ENCODE data around the gene RIMBP2. TPM values are rescaled to one million over a fixed set of nuclear protein-coding genes. Genes with fewer than 3 reads are reported as not detected.

The RIMBP2 gene
- total RNA-seq, 2 donors from 2014 or later, result 5.6 to 6.0 TPM

DNA sequence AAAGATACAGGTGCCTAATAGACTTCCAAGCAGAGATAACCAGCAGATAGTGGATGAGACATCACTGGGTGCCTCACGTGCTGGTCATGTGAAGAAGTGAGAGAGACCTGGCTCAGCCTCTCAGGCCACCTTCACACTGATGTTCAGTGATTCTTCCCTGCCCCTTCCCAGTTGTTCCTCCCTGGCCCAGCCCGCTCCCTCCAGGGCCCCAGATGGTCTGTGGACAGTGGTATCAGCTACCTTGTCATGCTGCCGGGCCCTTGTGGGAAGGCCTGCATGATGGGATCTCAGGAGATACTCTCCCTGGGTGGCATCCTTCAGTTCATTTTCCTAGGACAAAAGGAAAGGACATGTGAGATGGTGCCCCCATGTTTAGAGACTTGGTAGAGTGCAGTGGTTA lies 198.5 kb downstream of the RIMBP2 start:
- no peak for DNase-seq
- ATAC-seq, result no peak
- intact Hi-C loops (cut with DNase I, micrococcal nuclease), result no loop called here

DNA sequence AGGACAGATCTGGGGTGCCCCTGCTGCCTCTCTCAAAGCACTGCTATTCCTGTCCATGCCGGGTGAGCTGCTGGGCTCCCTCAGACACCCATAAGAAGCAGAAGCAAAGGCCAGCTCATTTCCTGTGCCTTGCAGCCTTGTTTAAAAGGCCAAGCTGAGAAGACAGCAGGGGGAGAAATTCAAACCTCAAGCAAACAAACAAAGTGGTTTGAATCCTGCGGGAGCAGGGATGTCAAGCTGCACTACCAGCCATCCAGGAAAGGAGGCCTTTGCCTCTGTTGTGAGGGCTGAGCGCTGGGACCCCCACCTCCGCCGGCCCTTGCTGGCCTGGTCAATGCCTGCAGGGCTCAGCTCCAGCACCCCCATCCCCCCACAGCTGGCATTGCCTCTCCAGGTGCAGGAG lies 201.9 kb downstream of the RIMBP2 start:
- DNase-seq (no peak), ATAC-seq (no peak)
- intact Hi-C loops (cut with DNase I, micrococcal nuclease), result no loop called here

DNA sequence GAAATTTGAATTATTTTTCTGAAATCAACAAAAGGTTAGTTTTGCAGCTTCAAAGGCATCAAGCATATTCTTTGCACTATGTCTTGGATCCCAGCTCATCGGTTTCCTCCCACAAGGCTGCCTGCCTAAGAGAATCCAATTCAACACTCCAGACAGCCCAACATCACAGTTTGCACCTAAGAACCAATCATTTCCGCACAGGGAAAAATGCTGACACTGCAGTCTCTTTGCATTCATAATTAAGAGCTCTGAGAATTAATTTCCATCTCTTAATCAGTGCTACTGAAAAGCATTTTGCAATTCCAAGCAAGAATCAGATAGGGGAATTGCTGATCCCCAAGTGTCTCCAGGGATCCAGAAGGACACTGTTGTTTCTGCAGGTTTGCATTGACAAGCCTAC lies 202.5 kb downstream of the RIMBP2 start:
- intact Hi-C loops (cut with DNase I, micrococcal nuclease), result no loop called here
- DNase-seq (no peak), ATAC-seq (no peak)

DNA sequence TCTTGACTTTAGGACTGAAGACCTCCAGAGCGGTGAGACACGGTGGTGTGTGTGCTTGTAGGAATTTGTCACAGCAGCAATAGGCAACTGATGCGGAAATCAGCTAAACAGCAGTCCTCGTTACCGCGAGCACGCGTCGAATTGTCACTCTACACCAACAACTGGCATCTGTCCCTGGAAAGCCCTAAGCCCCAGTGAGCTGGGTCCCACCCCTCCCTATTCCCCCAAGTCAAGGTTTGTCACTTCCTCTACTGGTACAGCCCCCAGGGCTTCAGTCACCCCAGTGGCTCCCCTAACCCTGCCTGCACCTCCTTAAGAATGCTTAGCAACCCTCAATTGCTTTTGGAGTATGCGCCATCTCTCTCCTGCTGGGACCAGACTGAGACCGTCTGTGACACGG lies 204.8 kb downstream of the RIMBP2 start:
- no peak for ATAC-seq
- DNase-seq, result no peak
- intact Hi-C loops (cut with DNase I, micrococcal nuclease), result no loop called here

DNA sequence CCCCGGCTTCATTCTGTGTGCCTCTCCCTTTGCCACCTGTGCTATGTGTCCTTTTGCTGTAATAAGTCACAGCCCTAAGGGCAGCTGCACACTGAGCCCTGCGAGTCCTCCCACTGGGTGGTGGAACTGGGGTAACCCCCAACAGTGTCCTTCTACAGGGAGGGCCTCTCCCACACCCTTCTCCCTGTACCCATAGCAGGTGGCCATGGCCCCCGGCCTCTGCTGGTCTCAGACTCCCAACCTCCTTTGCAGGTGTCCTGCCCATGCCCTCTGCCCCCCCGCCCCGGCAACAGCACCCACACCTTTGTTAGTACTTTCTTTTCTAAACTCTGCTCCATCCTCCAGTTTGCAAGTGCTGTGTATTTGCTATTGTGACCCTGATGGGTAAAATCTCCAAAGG lies 206.6 kb downstream of the RIMBP2 start:
- intact Hi-C loops (cut with DNase I, micrococcal nuclease), result no loop called here
- DNase-seq (no peak), ATAC-seq (no peak)

DNA sequence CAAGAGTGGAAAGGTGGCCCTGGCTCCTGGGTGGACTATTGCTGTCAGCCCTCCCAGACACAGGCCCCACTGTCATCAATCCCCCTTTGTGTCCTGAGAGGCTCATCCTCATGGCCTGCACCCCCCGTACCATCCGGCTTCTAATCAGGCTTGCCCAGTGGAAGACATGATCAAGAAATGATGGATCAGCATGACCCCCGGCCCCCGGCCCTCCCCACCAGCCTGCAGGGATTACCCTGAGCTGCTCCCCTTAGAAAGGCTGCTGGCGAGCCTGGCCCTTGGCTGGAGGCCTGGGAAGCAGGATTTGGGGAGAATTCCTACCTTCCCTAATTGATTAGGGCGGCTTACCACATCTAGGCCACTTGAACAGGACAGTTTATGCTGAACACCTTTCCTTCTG lies 207.3 kb downstream of the RIMBP2 start:
- ATAC-seq (no peak), DNase-seq (no peak)
- intact Hi-C loops (cut with DNase I, micrococcal nuclease), result no loop called here

DNA sequence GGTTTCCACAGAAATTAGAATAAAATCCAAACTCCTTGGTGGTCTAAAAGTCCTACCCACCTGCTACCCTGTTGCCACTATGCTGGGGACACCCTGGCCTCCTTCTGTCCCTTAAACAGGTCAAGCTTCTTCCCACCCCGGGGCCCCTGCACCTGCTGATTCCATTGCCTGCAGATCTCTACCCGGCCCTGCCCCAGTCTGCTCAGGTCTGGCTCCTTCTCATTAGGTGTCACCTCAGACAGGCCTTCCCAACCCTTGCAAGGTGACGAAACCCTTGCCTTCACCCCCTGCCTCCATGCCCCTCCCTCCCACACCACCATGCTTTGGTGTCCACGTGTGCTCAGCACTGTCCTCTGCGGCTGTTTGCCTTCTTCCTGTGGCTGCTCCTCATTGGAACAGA lies 207.8 kb downstream of the RIMBP2 start:
- DNase-seq (no peak), ATAC-seq (no peak)
- intact Hi-C loops (cut with DNase I, micrococcal nuclease), result no loop called here

DNA sequence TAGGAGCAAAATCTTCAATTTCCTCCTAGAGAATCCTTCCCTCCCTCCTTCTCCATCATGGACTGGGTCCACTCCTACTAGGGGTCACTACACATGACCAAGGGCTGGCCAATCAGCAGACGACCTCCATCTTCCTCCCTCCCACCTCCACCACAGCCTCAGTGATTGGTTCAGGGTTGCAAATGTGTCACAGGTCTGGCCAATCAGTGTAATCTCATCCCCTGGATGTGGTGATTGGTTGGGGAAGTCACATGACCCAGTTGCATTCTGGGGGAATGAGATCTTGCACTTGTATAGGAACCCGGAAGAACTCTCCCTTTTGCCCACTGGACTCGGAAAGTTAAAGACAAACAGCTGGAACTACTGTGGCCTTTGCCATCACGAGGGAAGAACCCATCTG lies 209.3 kb downstream of the RIMBP2 start:
- intact Hi-C loops (cut with DNase I, micrococcal nuclease), result no loop called here
- no peak for DNase-seq
- no peak for ATAC-seq

DNA sequence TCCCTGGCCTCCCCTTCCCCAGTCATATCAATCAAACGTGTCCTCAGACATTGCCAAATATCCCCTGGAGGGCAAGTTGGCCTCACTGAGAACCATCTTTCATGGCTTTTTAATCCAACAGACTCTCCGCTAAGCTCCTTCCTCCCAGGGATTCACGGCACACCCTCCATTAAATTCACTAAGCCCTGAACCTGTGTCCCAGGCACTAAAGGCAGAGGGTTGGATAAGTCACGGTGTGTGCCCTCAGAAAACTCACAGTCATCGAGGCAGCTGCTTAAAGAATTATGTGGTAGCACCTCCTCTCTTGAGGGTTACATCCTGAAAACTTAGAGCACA lies 211.3 kb downstream of the RIMBP2 start:
- ATAC-seq, result no peak
- intact Hi-C loops (cut with DNase I, micrococcal nuclease), result no loop called here
- DNase-seq, result no peak

DNA sequence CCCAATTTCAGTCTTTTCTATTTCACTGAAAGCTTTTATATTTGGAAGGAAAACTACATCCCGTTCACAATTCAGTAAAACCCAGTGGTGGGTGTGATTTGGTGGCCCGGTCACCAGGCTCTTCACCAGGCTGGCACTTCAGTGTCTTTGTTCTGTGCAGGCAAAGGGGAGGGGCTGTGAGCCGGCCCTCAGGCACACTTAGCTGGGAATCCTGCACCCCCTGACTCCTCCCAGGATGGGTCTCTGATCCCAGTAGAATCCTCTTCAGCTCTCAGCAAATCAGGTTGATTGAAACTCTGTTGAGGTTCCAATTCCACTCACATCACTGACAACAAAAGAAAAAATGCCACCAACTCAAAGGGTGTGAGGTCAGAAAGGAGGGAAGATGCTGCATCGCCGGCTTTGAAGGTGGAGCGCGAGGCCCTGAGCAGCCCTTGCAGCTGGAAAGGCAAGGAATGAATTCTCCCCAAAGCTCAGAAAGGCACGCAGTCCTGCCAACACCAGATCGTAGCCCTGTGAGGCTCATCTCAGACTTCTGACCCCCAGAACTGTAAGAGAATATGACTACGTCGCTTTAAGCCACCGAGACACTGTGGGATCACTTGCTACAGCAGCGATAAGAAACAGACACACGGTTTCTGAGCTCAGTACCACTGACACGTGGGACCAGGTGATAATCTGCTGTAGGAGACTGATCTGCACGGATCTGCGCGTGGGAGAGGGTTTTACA lies 211.8 kb downstream of the RIMBP2 start:
- intact Hi-C loops (cut with DNase I, micrococcal nuclease), result no loop called here
- DNase-seq (no peak), ATAC-seq (no peak)

DNA sequence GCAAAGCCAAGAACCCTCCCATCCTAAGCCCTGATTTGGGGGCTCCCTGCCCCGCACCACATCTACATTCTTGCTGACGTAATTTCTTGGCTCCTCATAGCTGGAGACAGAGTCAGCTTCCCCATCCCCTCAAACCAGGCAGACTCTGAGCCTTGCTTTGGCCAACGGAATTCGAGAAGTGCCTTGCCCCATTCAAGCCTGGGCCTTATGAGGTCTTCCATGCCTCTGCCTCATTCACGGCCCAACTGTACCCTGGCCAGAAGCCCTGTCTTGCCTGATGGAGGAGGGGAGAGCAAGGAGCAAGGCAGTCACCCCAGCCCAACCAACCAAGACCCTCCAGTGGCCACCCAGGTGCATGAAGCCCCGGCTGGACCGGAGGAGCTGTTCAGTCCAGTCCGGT lies 214.3 kb downstream of the RIMBP2 start:
- ATAC-seq, result no peak
- intact Hi-C loops (cut with DNase I, micrococcal nuclease), result no loop called here
- no peak for DNase-seq

DNA sequence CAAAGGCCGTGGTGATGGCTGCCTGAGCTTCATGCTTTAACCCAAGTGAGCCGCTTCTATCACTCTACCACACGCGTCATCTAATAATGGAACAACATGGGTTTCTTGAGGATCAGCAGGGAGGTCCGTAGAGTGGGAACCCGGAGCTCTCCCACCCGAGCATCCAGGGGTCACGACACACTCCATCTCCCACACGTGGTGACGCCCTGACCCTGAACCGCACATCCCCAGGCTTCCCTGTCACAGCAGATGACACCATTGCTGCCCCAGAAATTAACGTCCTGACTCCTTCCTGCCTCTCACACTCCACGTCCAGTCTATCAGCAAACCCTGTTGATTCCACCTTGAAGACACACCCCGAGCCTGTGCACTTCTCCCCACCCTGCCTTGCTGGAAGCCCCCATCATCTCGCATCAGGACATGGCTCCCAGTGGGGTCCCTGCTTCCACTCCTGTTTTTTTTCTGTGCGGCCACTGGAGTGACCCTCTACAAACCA lies 215.2 kb downstream of the RIMBP2 start:
- intact Hi-C loops (cut with DNase I, micrococcal nuclease), result no loop called here
- no peak for ATAC-seq
- DNase-seq, result no peak

DNA sequence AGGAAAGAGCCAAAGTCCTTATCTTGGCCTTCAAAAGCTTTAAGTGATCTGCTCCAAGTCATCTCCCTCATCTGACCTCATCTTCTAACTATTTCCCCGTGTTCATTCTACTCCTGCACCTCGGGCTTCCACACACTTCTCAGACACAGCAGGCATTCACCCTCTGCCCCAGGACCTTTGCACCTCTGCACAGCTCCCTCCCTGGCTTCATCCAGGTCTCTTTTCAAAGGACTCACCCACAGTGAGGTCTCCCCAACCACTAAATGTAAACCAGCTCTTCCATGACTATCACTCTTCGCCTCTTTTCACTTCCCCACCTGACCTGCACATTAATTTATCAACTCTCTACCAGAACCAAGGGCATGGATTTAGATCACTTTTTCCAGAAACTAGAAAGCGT lies 216.6 kb downstream of the RIMBP2 start:
- intact Hi-C loops (cut with DNase I, micrococcal nuclease), result no loop called here
- DNase-seq (no peak), ATAC-seq (no peak)

DNA sequence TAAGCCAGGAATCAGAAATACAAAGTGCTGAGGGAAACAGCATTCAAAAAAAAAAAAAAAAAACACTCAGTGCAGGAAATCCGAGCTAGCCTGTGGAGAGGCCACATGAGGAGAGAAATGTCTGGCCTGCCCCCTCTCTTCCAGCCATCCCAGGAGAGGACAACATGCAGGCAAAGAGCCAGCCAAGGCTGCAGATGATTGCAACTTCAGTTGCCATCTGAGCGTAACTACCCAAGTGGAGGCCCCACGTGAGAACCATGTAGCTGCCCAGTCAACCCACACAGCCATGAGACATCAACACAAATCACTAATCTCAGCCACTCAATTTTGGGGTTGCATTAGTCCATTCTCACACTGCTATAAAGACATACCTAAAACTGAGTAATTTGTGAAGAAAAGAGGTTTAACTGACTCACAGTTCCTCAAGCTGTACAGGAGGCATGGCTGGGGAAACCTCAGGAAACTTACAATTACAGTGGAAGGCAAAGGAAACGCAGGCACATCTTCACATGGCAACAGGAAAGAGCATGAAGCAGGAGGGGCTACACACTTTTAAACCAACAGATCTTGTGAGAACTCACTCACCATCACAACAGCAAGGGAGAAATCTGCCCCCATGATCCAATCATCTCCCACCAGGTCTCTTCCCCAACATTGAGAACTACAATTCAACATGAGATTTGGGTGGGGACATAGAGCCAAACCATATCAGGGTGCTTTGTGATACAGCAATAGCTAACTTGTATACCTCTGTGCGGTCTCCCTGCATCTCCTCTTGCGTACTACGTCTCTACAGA lies 217.3 kb downstream of the RIMBP2 start:
- intact Hi-C loops (cut with DNase I, micrococcal nuclease), result no loop called here
- DNase-seq (no peak), ATAC-seq (no peak)

DNA sequence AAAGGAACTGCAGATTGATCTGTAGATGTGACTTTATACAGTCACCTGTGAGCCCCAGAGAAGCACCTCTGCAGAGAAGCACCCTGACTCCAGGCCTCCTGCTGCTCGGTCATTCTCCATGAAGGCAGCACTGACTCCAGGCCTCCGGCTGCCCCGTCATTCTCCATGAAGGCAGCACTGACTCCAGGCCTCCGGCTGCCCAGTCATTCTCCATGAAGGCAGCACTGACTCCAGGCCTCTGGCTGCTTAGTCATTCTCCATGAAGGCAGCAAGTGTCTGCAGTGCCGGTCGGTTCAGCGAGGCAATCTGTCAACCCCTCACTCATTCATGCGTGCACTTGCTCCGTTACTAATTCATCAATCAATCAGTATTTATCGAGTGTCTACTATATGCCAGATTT lies 218.1 kb downstream of the RIMBP2 start:
- DNase-seq (no peak), ATAC-seq (no peak)
- intact Hi-C loops (cut with DNase I, micrococcal nuclease), result no loop called here

DNA sequence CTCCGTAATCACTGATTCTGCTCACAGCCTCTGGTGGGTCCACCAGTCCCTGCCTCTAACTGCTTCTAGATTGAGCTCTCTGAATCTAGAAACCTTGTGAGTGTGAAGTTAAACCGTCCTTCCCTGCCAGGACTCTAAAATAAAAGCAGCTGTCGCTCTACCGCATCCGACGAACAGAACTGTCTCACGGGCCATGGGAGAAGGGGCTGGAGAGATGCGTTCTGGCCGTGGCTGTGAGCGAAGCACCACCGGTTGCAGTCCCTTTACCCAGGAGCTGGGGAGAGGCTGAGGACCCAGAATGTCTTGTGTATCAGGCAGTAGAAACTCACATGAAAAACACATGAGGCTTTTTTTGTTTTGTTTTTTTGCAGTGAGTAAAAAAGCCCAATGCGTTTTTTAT lies 218.8 kb downstream of the RIMBP2 start:
- intact Hi-C loops (cut with DNase I, micrococcal nuclease), result no loop called here
- DNase-seq (no peak), ATAC-seq (no peak)

DNA sequence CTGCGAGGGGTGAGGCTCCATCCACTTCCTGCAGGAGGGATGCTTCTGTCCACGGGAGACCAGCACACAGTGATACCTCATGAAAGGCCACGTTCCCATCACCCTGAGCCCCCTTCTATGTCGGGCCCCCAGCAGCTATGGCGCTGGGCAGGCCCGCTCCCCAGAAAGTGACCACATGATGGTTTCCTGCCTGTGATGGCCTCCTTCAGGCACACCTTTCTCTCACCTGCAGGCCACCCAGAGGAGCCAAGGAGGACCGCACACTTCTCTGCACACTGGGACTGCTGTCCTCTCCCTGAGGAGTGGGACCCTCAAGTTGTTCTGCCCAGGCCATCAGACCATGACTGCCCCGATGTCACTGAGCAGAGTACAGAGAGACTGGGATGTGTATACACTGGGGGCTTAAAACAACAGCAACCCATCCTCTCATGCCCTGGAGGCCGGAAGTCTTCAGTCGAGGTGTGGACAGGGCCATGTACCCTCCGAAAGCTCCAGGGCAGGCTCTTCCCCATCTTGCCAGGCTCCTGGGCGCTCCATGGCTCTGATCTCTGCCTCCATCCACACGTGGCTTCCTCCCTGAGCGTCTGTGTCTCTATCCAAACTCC lies 219.5 kb downstream of the RIMBP2 start:
- intact Hi-C loops (cut with DNase I, micrococcal nuclease), result no loop called here
- DNase-seq, result no peak
- ATAC-seq, result no peak

DNA sequence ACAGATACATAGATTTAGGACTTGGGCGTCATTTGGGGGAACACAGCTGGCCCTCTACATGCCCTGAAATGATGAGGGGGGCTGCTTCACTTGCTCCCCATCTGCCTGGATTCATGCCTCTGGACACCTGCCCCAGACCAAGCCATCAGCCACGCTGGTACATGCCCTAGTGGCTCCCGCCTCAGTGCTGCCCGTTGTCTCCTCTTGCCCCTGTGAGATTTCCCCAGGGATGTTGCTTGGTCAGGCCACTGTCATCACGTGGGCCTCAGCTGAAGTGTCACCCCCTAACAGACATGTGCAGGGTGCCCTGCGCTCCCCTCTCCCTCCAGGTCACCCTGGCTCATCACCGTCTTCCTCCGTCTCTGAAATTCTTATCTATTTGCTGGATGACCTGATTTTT lies 220.9 kb downstream of the RIMBP2 start:
- DNase-seq, result no peak
- intact Hi-C loops (cut with DNase I, micrococcal nuclease), result no loop called here
- no peak for ATAC-seq

DNA sequence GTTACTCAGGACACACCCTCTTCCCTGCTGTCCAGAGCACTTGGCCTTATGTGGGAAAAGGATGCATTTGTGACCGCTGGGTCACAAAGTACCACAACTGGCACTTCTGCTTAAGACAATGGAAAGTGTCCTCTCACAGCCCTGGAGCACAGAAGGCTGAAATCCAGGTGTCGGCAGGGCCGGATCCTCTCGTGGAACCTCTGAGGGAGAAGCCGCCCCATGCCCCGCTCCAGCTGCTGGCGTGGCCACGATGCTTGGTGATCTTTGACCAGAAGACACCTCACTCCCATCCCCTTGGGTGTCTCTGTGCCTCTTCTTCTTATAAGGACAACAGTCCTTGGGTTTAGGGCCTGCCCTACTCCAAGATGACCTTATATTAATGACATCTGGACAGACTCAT lies 221.4 kb downstream of the RIMBP2 start:
- DNase-seq, result no peak
- no peak for ATAC-seq
- intact Hi-C loops (cut with DNase I, micrococcal nuclease), result no loop called here

DNA sequence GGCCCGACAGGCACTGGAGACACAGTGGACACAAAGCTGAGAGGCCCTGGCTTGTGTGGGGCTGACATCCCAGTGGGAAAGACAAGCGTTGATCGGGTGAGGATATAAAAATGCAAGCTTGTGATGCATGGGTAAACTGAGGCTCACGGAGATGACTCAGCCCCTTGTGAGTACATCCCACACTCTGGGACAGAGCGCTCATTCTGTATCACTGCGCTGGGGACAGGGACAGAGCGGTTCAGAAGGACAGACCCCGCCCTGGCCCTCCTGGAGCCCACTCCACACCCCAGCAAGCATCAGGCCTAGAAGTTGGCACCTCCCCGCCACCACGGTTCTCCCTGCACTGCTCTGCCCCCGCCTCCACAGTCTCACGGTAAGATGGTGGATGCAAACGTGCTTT lies 222.1 kb downstream of the RIMBP2 start:
- ATAC-seq (no peak), DNase-seq (no peak)
- intact Hi-C loops (cut with DNase I, micrococcal nuclease), result no loop called here
